GM19328 (cell line): ENCODE data around the gene USP12.
"Not testable (repeated sequence)": the region's sequence is repeated elsewhere in the genome, so short reads cannot be mapped to it uniquely, and the experiment has no call there.

Experiments
- ATAC-seq: cut with Tn5 transposase; IDR thresholded peaks from one replicate; pipeline ENCODE4 v1.9.1; 2021; ENCODE audit warnings: mild to moderate bottlenecking, moderate library complexity; ENCODE audit not compliant: unreplicated experiment

Gene USP12

GRCh38 chr13:27124571-27124970 lies 47.0 kb downstream of the USP12 start:
- ATAC-seq, result no peak

DNA sequence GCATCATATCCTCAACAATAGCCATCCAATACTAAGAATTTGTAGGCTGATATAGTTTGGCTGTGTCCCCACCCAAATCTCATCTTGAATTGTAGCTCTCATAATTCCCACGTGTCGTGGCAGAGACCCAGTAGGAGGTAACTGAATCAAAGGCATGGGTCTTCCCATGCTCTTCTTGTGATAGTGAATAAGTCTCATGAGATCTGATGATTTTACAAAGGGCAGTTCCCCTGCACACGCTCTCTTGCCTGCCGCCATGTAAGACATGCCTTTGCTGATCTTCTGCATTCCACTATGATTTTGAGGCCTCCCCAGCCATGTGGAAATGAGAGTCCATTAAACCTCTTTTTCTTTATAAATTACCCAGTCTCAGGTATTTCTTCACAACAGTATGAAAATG lies 48.2 kb downstream of the USP12 start:
- ATAC-seq, result not testable (repeated sequence)

- no peak for ATAC-seq
Observed at GRCh38 chr13:27122036-27122435, 49.6 kb downstream of the USP12 start.

GRCh38 chr13:27120811-27121210 lies 50.8 kb downstream of the USP12 start:
- ATAC-seq, result no peak

GRCh38 chr13:27120011-27120410 lies 51.6 kb downstream of the USP12 start:
- no peak for ATAC-seq

GRCh38 chr13:27118428-27119054 lies 53.1 kb downstream of the USP12 start:
- ATAC-seq, result no peak

DNA sequence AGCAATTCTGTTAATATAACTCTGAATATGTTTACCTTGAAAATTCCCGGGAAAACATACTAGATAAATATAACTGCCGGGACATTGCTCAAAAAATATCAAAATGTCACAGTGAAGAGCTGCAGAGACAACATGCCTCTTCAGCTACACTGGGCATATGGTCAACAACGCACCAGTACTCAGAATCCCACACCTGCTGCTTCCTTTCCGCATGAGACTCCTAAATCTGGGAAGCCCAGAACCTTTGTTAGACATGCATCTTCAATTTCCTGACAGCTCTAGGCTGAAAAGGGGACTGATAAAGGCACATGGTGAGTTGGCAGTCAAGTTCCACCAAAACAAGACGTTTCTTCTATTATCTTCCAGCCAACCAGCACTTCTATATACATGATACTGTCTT lies 53.7 kb downstream of the USP12 start:
- ATAC-seq, result no peak

- ATAC-seq, result no peak
Observed at GRCh38 chr13:27117158-27117557, 54.5 kb downstream of the USP12 start.

GRCh38 chr13:27113436-27113835 lies 58.2 kb downstream of the USP12 start:
- no peak for ATAC-seq

DNA sequence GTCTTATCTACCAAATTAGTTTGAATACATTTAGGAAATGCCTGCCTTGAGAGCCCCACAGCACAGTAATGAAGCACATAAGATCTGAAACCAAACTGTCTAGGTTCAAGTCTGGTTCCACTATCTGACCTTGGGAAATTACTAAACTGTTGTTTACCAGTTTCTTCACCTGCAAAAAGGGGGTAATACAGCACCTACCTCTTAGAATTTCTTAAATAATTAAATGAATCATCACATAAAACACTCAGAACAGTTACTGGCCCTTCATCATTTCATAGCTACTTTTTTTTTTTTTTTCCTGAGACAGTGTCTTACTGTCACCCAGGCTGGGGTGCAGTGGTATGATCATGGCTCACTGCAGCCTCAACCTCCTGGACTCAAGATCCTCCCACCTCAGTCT lies 59.6 kb downstream of the USP12 start:
- no peak for ATAC-seq

DNA sequence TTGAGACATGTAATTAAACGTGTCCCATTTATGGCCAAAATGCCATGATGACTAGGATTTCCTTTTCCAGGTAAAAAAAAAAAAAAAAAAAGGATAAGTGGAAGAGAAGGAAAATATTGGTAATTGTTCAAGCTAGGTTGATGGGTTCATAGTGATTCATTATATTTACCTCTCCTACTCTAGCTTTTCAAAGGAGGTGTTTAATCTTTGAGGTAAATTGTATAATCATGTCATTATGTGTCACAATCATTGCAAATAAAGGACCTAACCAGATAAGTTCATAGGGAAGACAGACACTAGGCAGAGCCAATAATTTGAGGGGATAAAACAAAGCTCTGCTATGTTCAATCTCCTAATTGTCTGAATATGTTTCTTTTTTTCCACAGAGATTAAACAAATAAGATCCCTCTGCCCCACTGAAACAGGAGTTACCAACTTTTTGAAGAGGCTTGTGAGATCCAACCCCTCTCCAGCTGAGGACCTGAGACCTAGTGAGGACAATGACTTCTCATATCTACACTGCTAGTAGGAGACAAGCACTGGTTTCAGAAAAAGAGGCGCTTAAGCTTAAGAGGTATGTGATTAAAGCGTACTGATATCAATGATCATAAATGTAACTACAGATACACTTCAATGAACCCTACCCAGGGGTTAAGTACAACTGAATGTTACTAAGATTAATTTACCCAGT lies 61.4 kb downstream of the USP12 start:
- ATAC-seq, result no peak

DNA sequence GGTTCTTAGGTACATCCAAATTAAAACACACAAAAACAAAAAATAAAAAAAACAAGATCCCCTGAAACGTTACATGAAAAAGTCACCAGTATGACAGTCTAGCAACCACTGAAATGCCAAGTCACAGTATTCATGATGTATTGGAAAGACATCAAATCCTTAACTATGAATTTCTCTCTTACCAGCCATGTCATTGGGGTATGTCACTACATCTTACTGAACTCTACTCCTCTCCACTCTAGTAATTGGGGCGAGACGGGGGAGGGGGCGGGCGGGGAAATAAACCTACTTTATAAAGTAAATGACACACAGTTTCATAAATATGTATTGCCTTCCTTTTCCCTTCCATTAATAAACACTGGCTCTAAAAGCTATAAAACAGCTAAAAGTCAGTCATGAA lies 65.5 kb downstream of the USP12 start:
- ATAC-seq, result no peak

GRCh38 chr13:27104606-27105005 lies 67.0 kb downstream of the USP12 start:
- ATAC-seq, result no peak

GRCh38 chr13:27101847-27102246 lies 69.8 kb downstream of the USP12 start:
- ATAC-seq, result no peak

GRCh38 chr13:27101289-27101688 lies 70.3 kb downstream of the USP12 start:
- no peak for ATAC-seq

DNA sequence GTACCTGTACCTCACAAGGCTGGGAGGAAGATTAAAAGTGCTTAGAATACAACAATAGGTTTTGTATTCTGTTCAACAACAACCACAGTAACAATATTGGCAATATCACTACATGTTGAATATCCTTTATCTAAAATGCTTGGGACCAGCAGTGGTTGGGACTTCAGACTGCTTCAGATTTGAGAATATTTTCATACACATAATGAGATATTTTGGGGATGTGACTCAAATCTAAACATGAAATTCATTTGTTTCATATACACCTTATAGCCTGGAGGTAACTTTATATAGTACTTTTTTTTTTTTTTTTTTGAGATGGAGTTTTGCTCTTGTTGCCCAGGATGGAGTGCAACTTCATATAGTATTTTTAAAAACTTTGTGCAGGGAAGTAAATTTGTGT lies 73.9 kb downstream of the USP12 start:
- ATAC-seq, result no peak

GRCh38 chr13:27091451-27091850 lies 80.2 kb downstream of the USP12 start:
- ATAC-seq, result no peak

DNA sequence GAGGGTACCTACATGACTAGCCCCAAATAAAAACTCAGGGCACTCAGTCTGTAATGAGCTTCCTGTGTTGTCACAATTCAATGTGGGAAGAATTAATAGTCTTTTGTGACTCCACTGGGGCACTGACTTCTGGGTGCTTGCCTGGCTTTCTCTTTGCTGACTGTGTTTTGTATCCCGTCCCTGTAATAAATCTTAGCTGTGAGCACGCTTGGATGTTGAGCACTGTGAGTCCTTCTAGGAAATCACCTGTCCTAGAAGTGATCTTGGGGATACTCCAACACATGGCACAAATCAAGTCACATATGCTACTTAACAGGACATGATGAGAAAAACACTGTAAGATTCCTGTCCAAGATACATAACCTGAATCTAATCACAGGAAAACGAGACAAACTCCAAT lies 83.0 kb downstream of the USP12 start:
- no peak for ATAC-seq

- ATAC-seq, result no peak
Observed at GRCh38 chr13:27086599-27087265, 84.9 kb downstream of the USP12 start.

- ATAC-seq, result no peak
Observed at GRCh38 chr13:27083183-27083582, 88.4 kb downstream of the USP12 start.

- no peak for ATAC-seq
Observed at GRCh38 chr13:27081893-27082679, 89.5 kb downstream of the USP12 start.
